PC-3 (cell line): Measurements from ENCODE around the gene ESRRB. TPM values are rescaled to one million over a fixed set of nuclear protein-coding genes. Genes with fewer than 3 reads are reported as not detected.

Experiments
- ATAC-seq: fragments of 200-7000 bp; cut with Tn5 transposase; 2 replicates; pipeline ENCODE4 v1.9.1; 2020; ENCODE audit warnings: mild to moderate bottlenecking, moderate library complexity
- BruUV-seq: library from RNA; stranded (reverse); fragments of 400-500 nt; replicated peaks from 2 replicates; lab custom pipeline; 2021; lab: Mats Ljungman, UMichigan
- CTCF ChIA-PET: fragments of 300-600 bp; sonication (Branson Sonifier 250); formaldehyde crosslinking; loops from one replicate; lab custom pipeline; 2022; ENCODE audit warnings: antibody characterized with exemption; lab: Charles Lee
- POLR2A ChIA-PET: fragments of 300-600 bp; sonication (Branson Sonifier 250); formaldehyde crosslinking; loops from one replicate; lab custom pipeline; 2022; ENCODE audit warnings: antibody characterized with exemption; ENCODE audit not compliant: unreplicated experiment; lab: Charles Lee
- DNase-seq: peaks from one replicate; pipeline ENCODE4 v3.0.0-alpha.2; 2015
- H2AFZ ChIP-seq: fragments of 300-600 bp; sonication (generic); 2 replicates; pipeline ENCODE4 v1.6.0; 2016; ENCODE audit warnings: antibody characterized with exemption, low read length
- H3F3A ChIP-seq: fragments of 300-600 bp; sonication (generic); one replicate; pipeline ENCODE4 v1.6.0; 2017; ENCODE audit warnings: antibody characterized with exemption, low read length, control low read depth, mild to moderate bottlenecking; ENCODE audit not compliant: unreplicated experiment
- H3K27ac ChIP-seq: fragments of 300-600 bp; sonication (generic); 2 replicates; pipeline ENCODE4 v1.5.1; 2016; ENCODE audit warnings: mild to moderate bottlenecking, low read length
- H3K27me3 ChIP-seq: fragments of 300-600 bp; sonication (generic); 2 replicates; pipeline ENCODE4 v1.6.1; 2016; ENCODE audit warnings: low read length, mixed read lengths
- H3K36me3 ChIP-seq: fragments of 300-600 bp; sonication (generic); 2 replicates; pipeline ENCODE4 v1.6.1; 2016; ENCODE audit warnings: low read depth, mixed run types, low read length, mixed read lengths
- H3K4me1 ChIP-seq: fragments of 300-600 bp; sonication (generic); 2 replicates; pipeline ENCODE4 v1.5.1; 2016; ENCODE audit warnings: low read length; ENCODE audit not compliant: insufficient read depth
- H3K4me2 ChIP-seq: fragments of 300-600 bp; sonication (generic); 2 replicates; pipeline ENCODE4 v1.6.0; 2016; ENCODE audit warnings: low read length
- H3K4me3 ChIP-seq: fragments of 300-600 bp; sonication (generic); 2 replicates; pipeline ENCODE4 v1.5.1; 2016; ENCODE audit warnings: mild to moderate bottlenecking, low read length, mixed read lengths
- H3K79me2 ChIP-seq: fragments of 300-600 bp; sonication (generic); 2 replicates; pipeline ENCODE4 v1.6.1; 2017; ENCODE audit warnings: low read length, mixed read lengths
- H3K9ac ChIP-seq: fragments of 300-600 bp; sonication (generic); 2 replicates; pipeline ENCODE4 v1.6.0; 2016; ENCODE audit warnings: mild to moderate bottlenecking, low read length
- H3K9me2 ChIP-seq: fragments of 300-600 bp; sonication (generic); replicated peaks from 2 replicates; pipeline ENCODE4 v1.6.1; 2016; ENCODE audit warnings: mixed run types, low read length, mixed read lengths
- H3K9me3 ChIP-seq: fragments of 300-600 bp; sonication (generic); 2 replicates; pipeline ENCODE4 v1.6.1; 2016; ENCODE audit warnings: low read length, mixed read lengths
- H4K20me1 ChIP-seq: fragments of 300-600 bp; sonication (generic); 2 replicates; pipeline ENCODE4 v1.6.1; 2016; ENCODE audit warnings: low read length, mixed read lengths
- CTCF ChIP-seq: fragments of 300-600 bp; sonication (generic); conservative IDR thresholded peaks from 2 replicates; pipeline ENCODE4 v1.5.1; 2017; ENCODE audit warnings: antibody characterized with exemption, low read depth, mild to moderate bottlenecking, low read length
- EZH2 ChIP-seq: fragments of 300-600 bp; sonication (generic); IDR thresholded peaks from one replicate; pipeline ENCODE4 v1.6.1; 2017; ENCODE audit warnings: antibody characterized with exemption, mild to moderate bottlenecking, low read length; ENCODE audit not compliant: unreplicated experiment
- EZH2phosphoT487 ChIP-seq: fragments of 300-600 bp; sonication (generic); IDR thresholded peaks from 2 replicates; pipeline ENCODE4 v1.6.1; 2018; ENCODE audit warnings: mild to moderate bottlenecking, antibody characterized with exemption, low read length, borderline replicate concordance
- intact Hi-C: fragments of 100-400 bp; cut with micrococcal nuclease; formaldehyde crosslinking; loops from 2 replicates; pipeline ENCODE4 v1.9.0; 2023
- total RNA-seq: library from RNA; depleted of rRNA; stranded (reverse); fragments of >200 nt; gene quantifications from 2 replicates; pipeline ENCODE4 v1.2.3, GENCODE V29; 2014

Gene ESRRB
- total RNA-seq, 1 experiment from 2014 or later = not detected

- intact Hi-C loops = no loop called here
- Histone ChIP-seq H3K36me3 (no peaks in the 10 kb centered on the region), H3K4me3 (no peak overlapping the region), H2AFZ (no peak overlapping the region), H3K79me2 (no peaks in the 10 kb centered on the region), H4K20me1 (no peaks in the 10 kb centered on the region), H3K27me3 (peaks cover 31% of the 10 kb centered on the region), H3K9me3 (no peaks in the 10 kb centered on the region), H3K27ac (no peak overlapping the region), H3K9me2 (no peaks in the 10 kb centered on the region), H3K4me2 (no peak overlapping the region), H3K9ac (no peak overlapping the region), H3F3A (no peaks in the 10 kb centered on the region), H3K4me1 (no peaks in the 10 kb centered on the region)
- no peak for DNase-seq
- no peak for TF ChIP-seq CTCF
- ATAC-seq = no peak
- CTCF ChIA-PET = no interaction called here
- POLR2A ChIA-PET = no interaction called here
- BruUV-seq = no TSS peak
Measured at GRCh38 chr14:76339728-76340615, 36.0 kb upstream of the ESRRB start.

- ATAC-seq (no peak), DNase-seq (no peak)
- no TSS peak for BruUV-seq
- Histone ChIP-seq H3K9me3 (no peaks in the 10 kb centered on the region), H3F3A (no peaks in the 10 kb centered on the region), H3K9ac (no peak overlapping the region), H3K79me2 (no peaks in the 10 kb centered on the region), H2AFZ (no peak overlapping the region), H3K36me3 (no peaks in the 10 kb centered on the region), H4K20me1 (no peaks in the 10 kb centered on the region), H3K27ac (no peak overlapping the region), H3K4me2 (no peak overlapping the region), H3K9me2 (no peaks in the 10 kb centered on the region), H3K4me1 (peaks cover under 1% of the 10 kb centered on the region), H3K4me3 (no peak overlapping the region), H3K27me3 (peaks cover 28% of the 10 kb centered on the region)
- ChIA-PET CTCF (interaction anchor here (0.5 kb wide), 1 partner anchor 437 kb away, joined by 3 read pairs; no protein-coding TSS in a partner anchor), POLR2A (no interaction called here)
- TF ChIP-seq CTCF (no peak), EZH2 (no peak), EZH2phosphoT487 (no peak)
- intact Hi-C loops = no loop called here
Measured at GRCh38 chr14:76343386-76343785, 32.6 kb upstream of the ESRRB start.

- no TSS peak for BruUV-seq
- H3F3A ChIP-seq = no peaks in the 10 kb centered on the region
- no peaks in the 10 kb centered on the region for H4K20me1 ChIP-seq
- DNase-seq (no peak), ATAC-seq (no peak)
- H3K4me2 ChIP-seq = no peak overlapping the region
- no peaks in the 10 kb centered on the region for H3K79me2 ChIP-seq
- intact Hi-C loops = no loop called here
- POLR2A ChIA-PET = no interaction called here
- no peaks in the 10 kb centered on the region for H3K9me2 ChIP-seq
- peaks cover 6% of the 10 kb centered on the region for H3K4me1 ChIP-seq
- H3K27ac ChIP-seq = no peak overlapping the region
- peaks cover 12% of the 10 kb centered on the region for H3K27me3 ChIP-seq
- H3K9ac ChIP-seq = no peak overlapping the region
- CTCF ChIA-PET = no interaction called here
- TF ChIP-seq EZH2 = no peak
- TF ChIP-seq EZH2phosphoT487 = no peak
- TF ChIP-seq CTCF = no peak
- H2AFZ ChIP-seq = no peak overlapping the region
- no peaks in the 10 kb centered on the region for H3K9me3 ChIP-seq
- H3K36me3 ChIP-seq = no peaks in the 10 kb centered on the region
- H3K4me3 ChIP-seq = no peak overlapping the region
Measured at GRCh38 chr14:76346391-76347160, 29.4 kb upstream of the ESRRB start.
